Astrocyte of the cerebellum (primary cell): ENCODE measurements around the gene SCN5A.

ENCODE experiments used
- DNase-seq: peaks from one replicate; pipeline ENCODE4 v3.0.0-alpha.2; 2011; ENCODE audit warnings: low read depth
- H3K4me3 ChIP-seq: 2 replicates; pipeline ENCODE4 v1.5.1; 2011; ENCODE audit warnings: mild to moderate bottlenecking, low read depth, low read length, moderate library complexity
- CTCF ChIP-seq: IDR thresholded peaks from 2 replicates; pipeline ENCODE4 v1.5.1; 2012; ENCODE audit warnings: low read length, low read depth, moderate library complexity, mild to moderate bottlenecking; ENCODE audit errors: missing control alignments
- in situ Hi-C: cut with HindIII; loops from 2 replicates; pipeline ENCODE4 v1.10.0; 2017; ENCODE audit warnings: low sequenced_read_pairs

SCN5A gene

GRCh38 chr3:38603731-38604131, 45.8 kb downstream of the SCN5A start:
- no peak overlapping the region for H3K4me3 ChIP-seq
- TF ChIP-seq CTCF: no peak
- in situ Hi-C loops: no loop called here
- DNase-seq: no peak

- TF ChIP-seq CTCF: no peak
- no peak for DNase-seq
- in situ Hi-C loops: no loop called here
- H3K4me3 ChIP-seq: no peak overlapping the region
Observed at GRCh38 chr3:38602576-38603250, 46.8 kb downstream of the SCN5A start.

GRCh38 chr3:38601956-38602550, 47.4 kb downstream of the SCN5A start:
- in situ Hi-C loops: no loop called here
- no peak overlapping the region for H3K4me3 ChIP-seq
- no peak for TF ChIP-seq CTCF
- no peak for DNase-seq

DNA sequence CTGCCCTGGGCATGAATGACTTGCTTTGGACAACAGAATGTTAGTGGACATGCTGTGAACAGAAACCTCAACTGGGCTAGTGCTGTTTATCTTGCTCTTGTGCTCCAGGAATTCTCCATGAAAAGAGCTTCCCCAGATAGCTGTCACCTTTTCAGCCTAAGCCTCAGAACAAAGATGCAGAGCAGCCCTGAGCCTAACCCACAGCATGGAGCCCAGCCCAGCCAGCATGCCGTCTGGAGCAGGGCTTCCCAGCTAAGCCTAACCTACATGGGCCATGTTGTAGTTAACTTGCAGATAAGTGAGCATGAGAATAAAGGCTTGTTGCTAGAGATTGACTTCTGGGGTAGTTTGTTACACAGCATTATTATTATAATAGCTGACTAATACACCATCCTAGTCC, 48.9 kb downstream of the SCN5A start:
- TF ChIP-seq CTCF: no peak
- no peak for DNase-seq
- in situ Hi-C loops: no loop called here
- H3K4me3 ChIP-seq: no peak overlapping the region

DNA sequence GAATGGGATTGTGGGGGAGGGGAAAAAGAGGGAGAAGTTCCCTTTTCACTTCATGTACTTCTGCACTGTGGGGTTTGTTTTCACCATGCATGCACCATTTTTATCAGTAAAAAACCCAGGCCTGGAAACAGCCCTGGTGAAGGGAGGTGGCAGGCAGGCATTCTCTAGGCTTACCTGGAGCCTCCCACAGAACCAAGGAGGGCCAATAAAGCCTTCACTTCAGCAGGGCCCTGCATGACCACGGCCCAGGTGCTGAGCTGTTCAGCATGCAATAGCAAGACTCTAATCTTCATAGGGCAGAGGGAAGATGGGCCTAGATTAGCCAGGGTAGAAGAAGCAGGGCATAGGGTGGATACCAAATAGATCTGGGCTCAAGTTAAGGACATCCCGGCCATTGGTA, 49.6 kb downstream of the SCN5A start:
- in situ Hi-C loops: loop anchor here (5.0 to 10.0 kb wide), 2 partner anchors 43 to 85 kb away; no protein-coding TSS in a partner anchor
- TF ChIP-seq CTCF: no peak
- no peak for DNase-seq
- no peak overlapping the region for H3K4me3 ChIP-seq

GRCh38 chr3:38598791-38599190, 50.7 kb downstream of the SCN5A start:
- TF ChIP-seq CTCF: no peak
- in situ Hi-C loops: loop anchor here (5.0 to 10.0 kb wide), 2 partner anchors 41 to 84 kb away; no protein-coding TSS in a partner anchor
- no peak overlapping the region for H3K4me3 ChIP-seq
- DNase-seq: no peak
